Measurements from ENCODE around the gene EFCAB10. TPM values are rescaled to one million over a fixed set of nuclear protein-coding genes. Genes with fewer than 3 reads are reported as not detected.
"Not testable (repeated sequence)": the region's sequence is repeated elsewhere in the genome, so short reads cannot be mapped to it uniquely, and the experiment has no call there.

The EFCAB10 gene
- total RNA-seq, 4 donors from 2014 or later: 2.6 TPM; not detected in 3

- H3K4me1 ChIP-seq: no peaks in the 10 kb centered on the region
- no peak for TF ChIP-seq POLR2A (IDR thresholded peaks at IDR 0.05)
- no peak for TF ChIP-seq CTCF (IDR thresholded peaks at IDR 0.05)
- no peaks in the 10 kb centered on the region for H3K9me3 ChIP-seq
- H3K4me3 ChIP-seq: no peak overlapping the region
- no peaks in the 10 kb centered on the region for H3K36me3 ChIP-seq
- no peak for DNase-seq
- H3K27me3 ChIP-seq: no peaks in the 10 kb centered on the region
- H3K27ac ChIP-seq: no peak overlapping the region
- intact Hi-C loops (cut with DNase I; ENCODE audit: low total_unique reads): no loop called here
Observed at GRCh38 chr7:105610165-105610930, 29.1 kb upstream of the EFCAB10 start.

DNA sequence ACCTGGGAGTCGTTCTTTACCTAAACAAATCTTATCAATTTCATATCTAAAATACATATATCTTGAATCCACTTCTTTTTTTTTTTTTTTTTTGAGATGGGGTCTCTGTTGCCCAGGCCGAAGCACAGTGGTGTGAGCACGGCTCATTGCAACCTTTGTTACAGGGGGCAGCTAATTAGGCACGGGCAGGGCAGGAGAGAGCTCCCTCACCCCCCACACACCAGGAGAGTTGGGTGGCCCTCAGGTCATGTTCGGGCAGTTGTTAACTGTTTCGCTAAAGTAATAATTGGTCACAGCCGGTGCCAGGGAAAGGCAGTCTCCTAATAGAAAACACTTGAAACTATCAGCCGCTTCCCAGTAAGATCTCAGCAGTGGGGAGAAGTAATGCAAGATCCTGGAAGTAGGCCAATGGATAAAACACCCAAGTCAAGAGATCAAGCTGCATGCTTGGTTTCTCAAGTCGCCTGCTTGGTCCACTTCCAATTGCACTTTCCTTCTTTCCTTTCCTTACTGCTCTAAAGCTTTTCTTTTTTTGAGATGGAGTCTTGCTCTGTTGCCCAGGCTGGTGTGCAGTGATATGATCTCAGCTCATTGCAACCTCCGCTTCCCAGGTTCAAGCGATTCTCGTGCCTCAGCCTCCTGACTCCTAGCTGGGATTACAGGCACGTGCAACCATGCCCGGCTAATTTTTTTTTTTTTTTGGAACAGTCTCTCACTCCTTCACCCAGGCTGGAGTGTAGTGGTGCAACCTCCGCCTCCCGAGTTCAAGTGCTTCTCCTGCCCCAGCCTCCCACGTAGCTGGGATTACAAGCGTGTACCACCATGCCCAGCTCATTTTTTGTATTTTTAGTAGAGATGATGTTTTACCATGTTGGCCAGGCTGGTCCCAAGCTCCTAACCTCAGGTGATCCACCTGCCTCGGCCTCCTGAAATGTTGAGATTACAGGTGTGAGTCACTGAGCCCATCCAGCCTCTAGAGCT, 21.3 kb upstream of the EFCAB10 start:
- intact Hi-C loops (cut with DNase I; ENCODE audit: low total_unique reads): no loop called here
- DNase-seq: no peak
- no peak overlapping the region for H3K27ac ChIP-seq

DNA sequence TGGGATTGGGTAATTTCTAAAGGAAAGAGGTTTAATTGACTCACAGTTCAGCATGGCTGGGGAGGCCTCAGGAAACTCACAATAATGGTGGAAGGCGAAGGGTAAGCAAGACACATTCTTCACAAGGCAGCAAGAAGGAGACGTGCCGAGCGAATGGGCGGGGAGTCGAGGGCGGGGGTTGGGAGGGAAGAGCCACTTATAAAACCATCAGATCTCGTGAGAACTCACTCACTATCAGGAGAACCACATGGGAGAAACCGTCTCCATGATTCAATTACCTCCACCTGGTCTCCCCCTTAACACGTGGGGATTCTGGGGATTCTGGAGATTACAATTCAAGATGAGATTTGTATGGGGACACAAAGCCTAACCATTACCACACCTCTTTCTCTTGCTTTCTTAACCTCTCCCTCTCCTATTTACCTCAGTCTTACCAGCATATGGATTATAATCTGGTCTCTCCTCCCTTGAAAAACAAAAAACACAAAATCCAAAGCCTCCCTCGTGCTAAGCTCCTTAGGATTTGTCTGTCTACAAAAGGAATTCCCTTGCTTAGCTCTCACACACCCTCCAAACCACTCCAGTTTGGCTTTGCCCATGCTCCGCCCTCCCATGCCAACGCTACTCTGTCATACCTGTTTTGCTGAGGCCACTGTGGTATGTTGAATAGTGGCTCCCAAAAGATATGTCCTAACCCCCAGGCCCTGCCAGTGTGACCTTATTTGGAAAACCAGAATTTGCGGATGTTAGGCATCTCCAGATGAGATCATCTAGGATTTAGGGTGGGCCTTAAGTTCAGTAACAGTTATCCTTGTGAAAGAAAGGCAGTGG, 19.6 kb upstream of the EFCAB10 start:
- no peaks in the 10 kb centered on the region for H3K9me3 ChIP-seq
- H3K4me1 ChIP-seq: no peaks in the 10 kb centered on the region
- intact Hi-C loops (cut with DNase I; ENCODE audit: low total_unique reads): no loop called here
- H3K27ac ChIP-seq: no peak overlapping the region
- no peaks in the 10 kb centered on the region for H3K27me3 ChIP-seq
- no peaks in the 10 kb centered on the region for H3K36me3 ChIP-seq
- H3K4me3 ChIP-seq: no peak overlapping the region
- TF ChIP-seq CTCF (IDR thresholded peaks at IDR 0.05) (no peak), POLR2A (IDR thresholded peaks at IDR 0.05) (no peak)
- DNase-seq: no peak

More for the DNA sequence above, 21.3 kb upstream of the EFCAB10 start:
- TF ChIP-seq CTCF (IDR thresholded peaks at IDR 0.05): no peak
- TF ChIP-seq POLR2A (IDR thresholded peaks at IDR 0.05): no peak
- no peaks in the 10 kb centered on the region for H3K36me3 ChIP-seq
- no peak overlapping the region for H3K4me3 ChIP-seq
- H3K9me3 ChIP-seq: no peaks in the 10 kb centered on the region
- H3K27me3 ChIP-seq: no peaks in the 10 kb centered on the region
- H3K4me1 ChIP-seq: no peaks in the 10 kb centered on the region

DNA sequence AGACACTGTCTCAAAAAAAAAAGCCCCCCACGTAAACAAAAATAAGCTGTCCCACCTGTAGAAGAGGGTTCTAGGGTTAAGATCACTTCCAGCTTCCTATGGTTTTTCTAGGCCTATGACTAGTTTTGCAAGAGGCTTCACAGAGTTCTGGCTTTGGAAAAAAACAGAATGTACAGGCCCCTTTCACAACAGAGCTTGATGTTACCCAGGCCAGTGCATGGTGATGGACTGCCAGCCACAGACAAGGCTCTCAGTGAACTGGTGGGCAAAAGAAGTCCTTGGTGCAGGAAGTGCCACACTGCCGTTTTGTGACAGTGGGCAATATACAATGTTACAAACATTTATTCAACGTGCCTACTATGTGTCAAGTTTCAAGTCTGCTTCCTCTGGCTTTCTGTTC, 18.3 kb upstream of the EFCAB10 start:
- Histone ChIP-seq H3K27me3 (no peaks in the 10 kb centered on the region), H3K27ac (no peak overlapping the region), H3K4me3 (no peak overlapping the region), H3K36me3 (no peaks in the 10 kb centered on the region), H3K4me1 (no peaks in the 10 kb centered on the region), H3K9me3 (no peaks in the 10 kb centered on the region)
- DNase-seq: no peak
- intact Hi-C loops (cut with DNase I; ENCODE audit: low total_unique reads): no loop called here
- TF ChIP-seq POLR2A (IDR thresholded peaks at IDR 0.05) (no peak), CTCF (IDR thresholded peaks at IDR 0.05) (no peak)

DNA sequence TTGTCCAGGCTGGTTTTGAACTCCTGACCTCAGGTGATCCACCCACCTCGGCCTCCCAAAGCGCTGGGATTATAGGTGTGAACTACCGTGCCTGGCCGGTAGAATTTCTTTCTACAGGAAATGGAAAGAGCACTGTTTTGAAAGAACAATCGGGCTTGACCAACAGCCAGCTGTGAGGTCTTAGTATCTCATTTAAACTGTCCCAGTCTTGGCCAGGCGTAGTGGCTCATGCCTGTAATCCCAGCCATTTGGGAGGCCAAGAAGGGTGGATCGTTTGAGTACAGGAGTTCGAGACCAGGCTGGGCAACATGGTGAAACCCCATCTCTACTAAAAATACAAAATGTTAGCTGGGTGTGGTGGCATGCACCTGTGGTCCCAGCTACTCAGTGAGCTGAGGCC, 17.8 kb upstream of the EFCAB10 start:
- intact Hi-C loops (cut with DNase I; ENCODE audit: low total_unique reads); H3K4me3 ChIP-seq; H3K9me3 ChIP-seq; H3K27me3 ChIP-seq; H3K27ac ChIP-seq; H3K36me3 ChIP-seq; H3K4me1 ChIP-seq; DNase-seq: not testable (repeated sequence)
